H1 (cell line): ENCODE data around the gene C3orf18. TPM values are rescaled to one million over a fixed set of nuclear protein-coding genes. Genes with fewer than 3 reads are reported as not detected.

Experiments used
- CTCF ChIA-PET: fragments of 300-600 bp; sonication (Branson Sonifier 250); formaldehyde crosslinking; loops from one replicate; lab custom pipeline; 2021; ENCODE audit not compliant: partially characterized antibody; lab: Charles Lee
- POLR2A ChIA-PET: fragments of 300-600 bp; sonication (Branson Sonifier 250); formaldehyde crosslinking; loops from one replicate; lab custom pipeline; 2021; ENCODE audit warnings: inconsistent platforms; ENCODE audit not compliant: partially characterized antibody; lab: Charles Lee
- DNase-seq, 2 experiments: peaks; one replicate each; pipeline versions ENCODE4 v3.0.0 to v3.0.0-alpha.2; 2010 to 2022; ENCODE audit warnings: low spot score in 2 of 2, low read depth in 1 of 2, mixed read lengths in 1 of 2
- FAIRE-seq: peaks from 2 replicates; lab custom pipeline; 2011; peaks lifted over from hg19 to GRCh38; lab: Jason Lieb, UNC
- H2AFZ ChIP-seq: 2 replicates; pipeline ENCODE4 v1.8.1; 2012; ENCODE audit warnings: low read length, inconsistent platforms
- H2AK5ac ChIP-seq: 2 replicates; pipeline ENCODE4 v1.6.1; 2013; ENCODE audit warnings: low read depth, low read length
- H2BK120ac ChIP-seq: replicated peaks from 2 replicates; pipeline ENCODE3; 2013; ENCODE audit warnings: low read depth, low read length, inconsistent platforms
- H2BK12ac ChIP-seq: 2 replicates; pipeline ENCODE4 v1.6.1; 2013; ENCODE audit warnings: low read depth, low read length
- H2BK15ac ChIP-seq: 2 replicates; pipeline ENCODE4 v1.6.1; 2013; ENCODE audit warnings: low read length
- H2BK20ac ChIP-seq: 2 replicates; pipeline ENCODE4 v1.6.1; 2013; ENCODE audit warnings: low read length
- H2BK5ac ChIP-seq: 2 replicates; pipeline ENCODE4 v1.6.1; 2013; ENCODE audit warnings: low read depth, low read length
- H3K14ac ChIP-seq: 2 replicates; pipeline ENCODE4 v1.6.1; 2013; ENCODE audit warnings: inconsistent platforms; ENCODE audit not compliant: insufficient read length
- H3K18ac ChIP-seq: 2 replicates; pipeline ENCODE4 v1.6.1; 2013; ENCODE audit warnings: low read length; ENCODE audit errors: extremely low read depth
- H3K23ac ChIP-seq: 2 replicates; pipeline ENCODE4 v1.6.1; 2013; ENCODE audit warnings: inconsistent platforms; ENCODE audit not compliant: insufficient read length
- H3K23me2 ChIP-seq: 2 replicates; pipeline ENCODE4 v1.6.1; 2013; ENCODE audit warnings: low read depth, low read length
- H3K27ac ChIP-seq: 2 replicates; pipeline ENCODE4 v1.6.1; 2011; ENCODE audit warnings: low read depth, low read length, inconsistent platforms
- H3K27me3 ChIP-seq, 4 experiments: replicated peaks in 1 of 4; 1 replicate in 1 of 4; 2 replicates in 3 of 4; pipeline versions ENCODE4 v1.6.1 to v1.8.1; 2011 to 2013; ENCODE audit warnings: low read length in 3 of 4, mild to moderate bottlenecking in 3 of 4, inconsistent platforms in 2 of 4, mixed read lengths in 2 of 4, moderate library complexity in 1 of 4; ENCODE audit not compliant: control insufficient read depth in 3 of 4, insufficient read depth in 3 of 4; ENCODE audit errors: extremely low read depth in 1 of 4
- H3K36me3 ChIP-seq, 4 experiments: 2 replicates each; pipeline versions ENCODE4 v1.6.1 to v1.8.1; 2011 to 2013; ENCODE audit warnings: mild to moderate bottlenecking in 4 of 4, low read length in 3 of 4, moderate library complexity in 2 of 4, control low read depth in 1 of 4, inconsistent platforms in 1 of 4; ENCODE audit not compliant: insufficient read depth in 4 of 4, control insufficient read depth in 2 of 4
- H3K4ac ChIP-seq: replicated peaks from 2 replicates; pipeline ENCODE3; 2013; ENCODE audit warnings: low read length, low read depth, mixed read lengths, inconsistent platforms; ENCODE audit not compliant: insufficient read length
- H3K4me1 ChIP-seq, 4 experiments: replicated peaks in 1 of 4; 1 replicate in 1 of 4; 2 replicates in 3 of 4; pipeline versions ENCODE4 v1.6.1 to v1.8.1; 2011 to 2013; ENCODE audit warnings: low read length in 3 of 4, inconsistent platforms in 2 of 4, mixed read lengths in 1 of 4; ENCODE audit not compliant: insufficient read depth in 4 of 4, control insufficient read depth in 3 of 4
- H3K4me2 ChIP-seq, 2 experiments: 2 replicates each; pipeline versions ENCODE4 v1.6.1 to v1.8.1; 2011 to 2013; ENCODE audit warnings: low read depth in 2 of 2, low read length in 2 of 2, control low read depth in 1 of 2, inconsistent platforms in 1 of 2, mild to moderate bottlenecking in 1 of 2; ENCODE audit not compliant: insufficient read depth in 1 of 2
- H3K4me3 ChIP-seq, 4 experiments: fragments of 200-600, 300-600 bp in 1 of 4; sonication (generic), shearing (Covaris generic), sonication (Bioruptor Twin) in 1 of 4; 2 replicates each; pipeline versions ENCODE4 v1.5.1 to v1.8.1; 2011 to 2016; ENCODE audit warnings: low read length in 4 of 4, low read depth in 3 of 4, control low read depth in 2 of 4, inconsistent platforms in 2 of 4, mild to moderate bottlenecking in 2 of 4, mixed read lengths in 1 of 4, moderate library complexity in 1 of 4; ENCODE audit not compliant: insufficient read depth in 2 of 4; ENCODE audit errors: extremely low read depth in 1 of 4
- H3K56ac ChIP-seq: replicated peaks from 2 replicates; pipeline ENCODE3; 2013; ENCODE audit warnings: low read depth, mild to moderate bottlenecking, mixed read lengths, low read length, inconsistent platforms; ENCODE audit not compliant: insufficient read length
- H3K79me1 ChIP-seq: 2 replicates; pipeline ENCODE4 v1.6.1; 2013; ENCODE audit warnings: low read depth, low read length, control low read depth
- H3K79me2 ChIP-seq, 2 experiments: 2 replicates each; pipeline versions ENCODE4 v1.6.1 to v1.8.1; 2012 to 2013; ENCODE audit warnings: low read length in 2 of 2, mild to moderate bottlenecking in 2 of 2, inconsistent platforms in 1 of 2; ENCODE audit not compliant: insufficient read depth in 2 of 2, control insufficient read depth in 1 of 2
- H3K9ac ChIP-seq, 4 experiments: replicated peaks in 1 of 4; 1 replicate in 1 of 4; 2 replicates in 3 of 4; pipeline versions ENCODE4 v1.6.1 to v1.8.1; 2011 to 2013; ENCODE audit warnings: low read depth in 3 of 4, low read length in 3 of 4, control low read depth in 2 of 4, mild to moderate bottlenecking in 2 of 4, moderate library complexity in 2 of 4, inconsistent platforms in 1 of 4; ENCODE audit errors: extremely low read depth in 1 of 4
- H3K9me3 ChIP-seq, 2 experiments: 2 replicates each; pipeline versions ENCODE4 v1.6.1 to v1.8.1; 2012 to 2013; ENCODE audit warnings: mild to moderate bottlenecking in 2 of 2, moderate library complexity in 2 of 2, control low read depth in 1 of 2, inconsistent platforms in 1 of 2, low read depth in 1 of 2, low read length in 1 of 2, mixed read lengths in 1 of 2; ENCODE audit not compliant: insufficient read depth in 2 of 2
- H4K20me1 ChIP-seq, 2 experiments: replicated peaks in 1 of 2; 2 replicates each; pipeline versions ENCODE3 to v1.8.1; 2011 to 2013; ENCODE audit warnings: inconsistent platforms in 2 of 2, low read length in 2 of 2, mild to moderate bottlenecking in 1 of 2; ENCODE audit not compliant: insufficient read depth in 2 of 2, control insufficient read depth in 1 of 2
- H4K5ac ChIP-seq: 2 replicates; pipeline ENCODE4 v1.6.1; 2013; ENCODE audit warnings: low read length, low read depth, mixed read lengths, inconsistent platforms; ENCODE audit not compliant: insufficient read length
- H4K8ac ChIP-seq: 2 replicates; pipeline ENCODE4 v1.8.0; 2013; ENCODE audit warnings: mild to moderate bottlenecking, moderate library complexity, low read length, inconsistent platforms; ENCODE audit not compliant: insufficient read depth; ENCODE audit errors: extremely low read depth
- H4K91ac ChIP-seq: replicated peaks from 2 replicates; pipeline ENCODE3; 2013; ENCODE audit warnings: low read length, mixed read lengths, inconsistent platforms; ENCODE audit not compliant: insufficient read length
- CEBPB ChIP-seq: IDR thresholded peaks from 2 replicates; pipeline ENCODE4 v1.6.1; 2012; ENCODE audit warnings: low read depth, low read length
- WGBS, 2 experiments: shearing (Covaris generic) in 1 of 2; methylation state at CpG; one replicate each; pipeline versions ENCODE4 v1.1.6 to v1.1.7; 2013 to 2015; ENCODE audit warnings: low lambda C conversion rate in 2 of 2, mixed read lengths in 2 of 2, inconsistent platforms in 1 of 2, low coverage in 1 of 2, missing lambda C conversion rate in 1 of 2; ENCODE audit not compliant: insufficient replicate concordance in 2 of 2, insufficient coverage in 1 of 2, insufficient read length in 1 of 2; ENCODE audit errors: extremely low coverage in 1 of 2, missing lambda C conversion rate in 1 of 2; 5-methylcytosine and 5-hydroxymethylcytosine counted together
- polyA plus RNA-seq, 7 experiments: library from polyadenylated mRNA; depleted of rRNA in 3 of 7; stranded (reverse) in 5 of 7; unstranded in 2 of 7; fragments of >200 nt in 5 of 7; fragments of 200-250 nt in 2 of 7; gene quantifications; 1 replicate in 5 of 7; 2 replicates in 1 of 7; 4 replicates in 1 of 7; pipeline versions ENCODE4 v1.2.1 to v1.2.3, GENCODE V29; 2011 to 2013; ENCODE audit warnings: missing spikeins in 2 of 7, mixed read lengths in 2 of 7
- total RNA-seq: library from RNA; stranded (reverse); fragmentation: NEBNext Ultra II Directional; extraction: Animal tissue kit (Norgen Biotek cat#: 25700); gene quantifications from 2 replicates; pipeline ENCODE4 v1.2.1, GENCODE V29; 2021

Gene C3orf18
- total and polyA plus RNA-seq, 2 of the 8 experiments (the other 6 are each of a cell fraction or from before 2014, with no cell fraction given), result 7.5 to 15.0 TPM

GRCh38 chr3:50609763-50610085, 42.2 kb upstream of the C3orf18 start:
- no peaks in the 10 kb centered on the region for H3K36me3 ChIP-seq
- no peak overlapping the region for H2AFZ ChIP-seq
- no peak overlapping the region for H2BK5ac ChIP-seq
- H3K4me2 ChIP-seq, result no peak overlapping the region
- no peak overlapping the region for H3K23ac ChIP-seq
- no peaks in the 10 kb centered on the region for H3K79me2 ChIP-seq
- H3K4me3 ChIP-seq, result no peak overlapping the region
- H3K4me1 ChIP-seq, result peaks cover 0 to 12% (median 4%) of the 10 kb centered on the region in 4 experiments; a peak in 5 of 7 replicates
- no peak overlapping the region for H4K8ac ChIP-seq
- H2BK12ac ChIP-seq, result no peak overlapping the region
- H3K27me3 ChIP-seq, result peaks cover 12 to 36% (median 32%) of the 10 kb centered on the region in 4 experiments; a peak in 6 of 7 replicates
- DNase-seq (no peak), FAIRE-seq (no peak)
- no peak overlapping the region for H3K27ac ChIP-seq
- CTCF ChIA-PET, result interaction anchor here (0.9 to 50.4 kb wide), 8 partner anchors 11 to 107 kb away, joined by 3 to 1262 read pairs (median 6); partner anchors contain the start of genes C3orf18, DOCK3 and HEMK1
- no peaks in the 10 kb centered on the region for H3K79me1 ChIP-seq
- H2BK120ac ChIP-seq, result no peak overlapping the region
- H4K91ac ChIP-seq, result no peak overlapping the region
- no peaks in the 10 kb centered on the region for H3K9me3 ChIP-seq
- no peak overlapping the region for H4K5ac ChIP-seq
- H3K23me2 ChIP-seq, result peaks cover 4% of the 10 kb centered on the region; the same call in 1 of the 2 replicates
- H3K14ac ChIP-seq, result no peak overlapping the region
- H2BK15ac ChIP-seq, result no peak overlapping the region
- POLR2A ChIA-PET, result interaction anchor here (0.8 to 2.0 kb wide), 5 partner anchors 8 to 40 kb away, joined by 3 to 7 read pairs (median 3); partner anchors contain the start of genes HEMK1 and MAPKAPK3
- no peak overlapping the region for H2BK20ac ChIP-seq
- H3K56ac ChIP-seq, result no peak overlapping the region
- no peak overlapping the region for H3K9ac ChIP-seq
- no peak overlapping the region for H2AK5ac ChIP-seq
- no peak overlapping the region for H3K18ac ChIP-seq
- H4K20me1 ChIP-seq, result peaks cover 0 to 15% of the 10 kb centered on the region in 2 experiments
- no peak overlapping the region for H3K4ac ChIP-seq
- WGBS, 2 experiments, result 82% methylated on average over 3 of the region's 3 CpGs; no CpG with 5 or more reads in 1 of the 2 experiments
- no peak for TF ChIP-seq CEBPB
